K562 (cell line): ENCODE results near the gene HTR4. TPM values are rescaled to one million over a fixed set of nuclear protein-coding genes. Genes with fewer than 3 reads are reported as not detected.

Experiments used
- ATAC-seq: fragments of 200-7000 bp; cut with Tn5 transposase; 3 replicates; pipeline ENCODE4 v1.9.1; 2020; ENCODE audit warnings: moderate library complexity
- BruUV-seq: library from RNA; stranded (reverse); fragments of 400-500 nt; replicated peaks from 2 replicates; lab custom pipeline; 2021; lab: Mats Ljungman, UMichigan
- CTCF ChIA-PET: fragments of 300-600 bp; formaldehyde crosslinking; extraction: SDS; loops from one replicate; lab custom pipeline; 2021; ENCODE audit warnings: low intra/inter-chr PET ratio; lab: Yijun Ruan, JAX
- POLR2A ChIA-PET: fragments of 300-600, 350-650 bp; sonication (Branson Sonifier 250); formaldehyde crosslinking; extraction: SDS; loops from one replicate; lab custom pipeline; 2021; ENCODE audit warnings: antibody characterized with exemption, inconsistent platforms; lab: Yijun Ruan, JAX
- DNase-seq, 4 experiments: peaks; one replicate each; pipeline versions ENCODE4 v3.0.0 to v3.0.0-alpha.2; 2011 to 2018; ENCODE audit warnings: low spot score in 3 of 4, mixed read lengths in 3 of 4; ENCODE audit errors: extremely low read depth in 1 of 4
- FAIRE-seq: peaks from 2 replicates; lab custom pipeline; 2011; peaks lifted over from hg19 to GRCh38; lab: Jason Lieb, UNC
- H2AFZ ChIP-seq: 2 replicates; pipeline ENCODE4 v1.6.0; 2011; ENCODE audit warnings: low read depth, low read length, control low read depth, inconsistent platforms
- H3K27ac ChIP-seq: fragments of 200-600 bp; 3 replicates; pipeline ENCODE4 v1.8.0; 2011; ENCODE audit warnings: low read depth, mild to moderate bottlenecking, control low read depth, inconsistent platforms, low read length, moderate library complexity, mixed read lengths; ENCODE audit errors: extremely low read depth
- H3K27me3 ChIP-seq, 2 experiments: fragments of 300-600 bp in 1 of 2; 2 replicates in 1 of 2; 3 replicates in 1 of 2; pipeline versions ENCODE4 v1.6.0 to v1.8.0; 2011; ENCODE audit warnings: inconsistent platforms in 2 of 2, low read length in 2 of 2, mild to moderate bottlenecking in 1 of 2, mixed read lengths in 1 of 2, moderate library complexity in 1 of 2; ENCODE audit not compliant: control insufficient read depth in 2 of 2, insufficient read depth in 2 of 2
- H3K36me3 ChIP-seq: fragments of 300-600 bp; 3 replicates; pipeline ENCODE4 v1.8.0; 2011; ENCODE audit warnings: mild to moderate bottlenecking, low read length, inconsistent platforms; ENCODE audit not compliant: control insufficient read depth, insufficient read depth
- H3K4me1 ChIP-seq, 2 experiments: fragments of 200-600 bp in 1 of 2; replicated peaks in 1 of 2; 2 replicates in 1 of 2; 3 replicates in 1 of 2; pipeline versions ENCODE4 v1.5.1 to v1.8.0; 2011; ENCODE audit warnings: inconsistent platforms in 2 of 2, low read length in 2 of 2, mild to moderate bottlenecking in 1 of 2, mixed read lengths in 1 of 2, moderate library complexity in 1 of 2; ENCODE audit not compliant: control insufficient read depth in 2 of 2, insufficient read depth in 2 of 2
- H3K4me2 ChIP-seq: 2 replicates; pipeline ENCODE4 v1.6.1; 2011; ENCODE audit warnings: low read length, control low read depth, inconsistent platforms, mixed read lengths; ENCODE audit not compliant: insufficient read depth
- H3K4me3 ChIP-seq: fragments of 200-600 bp; sonication (generic), shearing (Covaris generic); 2 replicates; pipeline ENCODE4 v1.5.1; 2016; ENCODE audit warnings: control low read depth, inconsistent platforms
- H3K79me2 ChIP-seq: fragments of 200-600 bp; 3 replicates; pipeline ENCODE4 v1.8.0; 2011; ENCODE audit warnings: low read length, inconsistent platforms; ENCODE audit not compliant: control insufficient read depth, insufficient read depth
- H3K9ac ChIP-seq, 2 experiments: 2 replicates each; pipeline versions ENCODE4 v1.6.0 to v1.6.1; 2011; ENCODE audit warnings: low read depth in 2 of 2, low read length in 2 of 2, control low read depth in 1 of 2, inconsistent platforms in 1 of 2, mild to moderate bottlenecking in 1 of 2, mixed read lengths in 1 of 2; ENCODE audit not compliant: insufficient read depth in 1 of 2
- H3K9me1 ChIP-seq: one replicate; pipeline ENCODE4 v1.6.0; 2011; ENCODE audit warnings: inconsistent platforms, mild to moderate bottlenecking, low read length, moderate library complexity; ENCODE audit not compliant: control insufficient read depth, insufficient read depth
- H3K9me3 ChIP-seq: replicated peaks from 2 replicates; pipeline ENCODE4 v1.5.1; 2011; ENCODE audit warnings: low read depth, low read length, inconsistent platforms; ENCODE audit not compliant: control insufficient read depth, insufficient read depth
- H4K20me1 ChIP-seq: replicated peaks from 2 replicates; pipeline ENCODE4 v1.6.1; 2011; ENCODE audit warnings: low read length, inconsistent platforms, mixed read lengths; ENCODE audit not compliant: control insufficient read depth, insufficient read depth
- CREB5 ChIP-seq: fragments of 250-450 bp; sonication (Bioruptor Pico); IDR thresholded peaks from 2 replicates; pipeline ENCODE4 v1.5.0; 2020; ENCODE audit warnings: mild to moderate bottlenecking
- EHMT2 ChIP-seq: fragments of 450-650 bp; IDR thresholded peaks from 2 replicates; pipeline ENCODE4 v1.6.1; 2018; ENCODE audit warnings: antibody characterized with exemption
- ELF4 ChIP-seq: fragments of 450-650 bp; formaldehyde crosslinking; IDR thresholded peaks from 2 replicates; pipeline ENCODE4 v1.4.0; 2022; ENCODE audit warnings: missing genetic modification characterization
- EP400 ChIP-seq: fragments of 450-650 bp; IDR thresholded peaks from 2 replicates; pipeline ENCODE4 v1.6.1; 2017; ENCODE audit warnings: antibody characterized with exemption, mild to moderate bottlenecking, moderate library complexity
- GATAD2B ChIP-seq: fragments of 450-650 bp; IDR thresholded peaks from 2 replicates; pipeline ENCODE4 v1.6.1; 2017; ENCODE audit warnings: mild to moderate bottlenecking, borderline replicate concordance
- HMGXB4 ChIP-seq: sonication (generic); formaldehyde crosslinking; IDR thresholded peaks from 2 replicates; pipeline ENCODE4 v1.8.1; 2023; ENCODE audit warnings: mild to moderate bottlenecking, missing genetic modification reagents
- MEIS2 ChIP-seq: fragments of 450-650 bp; IDR thresholded peaks from 2 replicates; pipeline ENCODE4 v1.6.1; 2014; ENCODE audit warnings: mild to moderate bottlenecking; ENCODE audit not compliant: partially characterized antibody
- NRF1 ChIP-seq, 2 experiments: fragments of 450-650 bp; IDR thresholded peaks in 1 of 2; conservative IDR thresholded peaks in 1 of 2; 2 replicates each; pipeline ENCODE4 v1.6.1; 2014; ENCODE audit warnings: mild to moderate bottlenecking in 2 of 2
- PBX2 ChIP-seq, 2 experiments: IDR thresholded peaks in 1 of 2; conservative IDR thresholded peaks in 1 of 2; 2 replicates each; pipeline ENCODE4 v1.6.1; 2016; ENCODE audit warnings: low read depth in 2 of 2, mild to moderate bottlenecking in 1 of 2, missing compliant biosample characterization in 1 of 2, missing genetic modification characterization in 1 of 2, moderate library complexity in 1 of 2
- PHF21A ChIP-seq: fragments of 450-650 bp; IDR thresholded peaks from 2 replicates; pipeline ENCODE4 v1.6.1; 2017; ENCODE audit warnings: low read depth, borderline replicate concordance
- TOE1 ChIP-seq, 2 experiments: fragments of 450-650 bp in 1 of 2; sonication (generic) in 1 of 2; formaldehyde crosslinking in 1 of 2; IDR thresholded peaks; 2 replicates each; pipeline versions ENCODE4 v1.7.1 to v1.8.0; 2016 to 2022; ENCODE audit warnings: borderline replicate concordance in 2 of 2, mild to moderate bottlenecking in 2 of 2, antibody characterized with exemption in 1 of 2, inconsistent platforms in 1 of 2, low read depth in 1 of 2, missing genetic modification reagents in 1 of 2, moderate library complexity in 1 of 2
- ZNF134 ChIP-seq: fragments of 250-450 bp; sonication (Bioruptor Pico); conservative IDR thresholded peaks from 2 replicates; pipeline ENCODE4 v1.4.0; 2020
- ZNF175 ChIP-seq: fragments of 200-800 bp; sonication (Bioruptor generic); IDR thresholded peaks from 2 replicates; pipeline ENCODE4 v1.6.1; 2016; ENCODE audit warnings: low read depth, mild to moderate bottlenecking, missing genetic modification characterization, missing compliant biosample characterization
- ZNF76 ChIP-seq: fragments of 250-450 bp; sonication (Bioruptor Pico); IDR thresholded peaks from 2 replicates; pipeline ENCODE4 v1.4.0; 2020; ENCODE audit warnings: mild to moderate bottlenecking, moderate library complexity, borderline replicate concordance
- WGBS: fragments of 100-300 bp; shearing (Covaris generic); methylation state at CpG from one replicate; pipeline ENCODE4 v1.1.6; 2016; ENCODE audit warnings: low coverage, mixed read lengths; ENCODE audit not compliant: insufficient coverage; ENCODE audit errors: missing lambda C conversion rate; 5-methylcytosine and 5-hydroxymethylcytosine counted together
- in situ Hi-C: fragments of 300-500 bp; cut with MboI; formaldehyde crosslinking; loops from 4 replicates; pipeline ENCODE4 v1.15.0; 2018; ENCODE audit warnings: inconsistent platforms, mixed read lengths
- intact Hi-C: fragments of 100-400 bp; cut with micrococcal nuclease; formaldehyde crosslinking; loops from 2 replicates; pipeline ENCODE4 v1.14.2; 2022
- polyA plus RNA-seq, 8 experiments: library from polyadenylated mRNA; depleted of rRNA in 4 of 8; stranded (reverse) in 5 of 8; unstranded in 3 of 8; fragments of >200 nt; fragmentation: Nextera tagmentation in 2 of 8; fragmentation: Illumina TruSeq in 1 of 8; extraction: Ambion mirVana in 2 of 8; extraction: Trizol in 1 of 8; gene quantifications; 2 replicates each; pipeline versions ENCODE4 v1.2.1 to v1.2.3, GENCODE V29; 2011 to 2014; ENCODE audit warnings: inconsistent platforms in 1 of 8, missing spikeins in 1 of 8
- total RNA-seq, 7 experiments: library from RNA; depleted of rRNA in 6 of 7; stranded (reverse); fragments of >200 nt in 6 of 7; fragmentation: Illumina TruSeq in 2 of 7; extraction: Trizol in 2 of 7; gene quantifications; 2 replicates each; pipeline versions ENCODE4 v1.2.1 to v1.2.3, GENCODE V29; 2011 to 2021; ENCODE audit warnings: low replicate concordance in 1 of 7

HTR4 gene
- total and polyA plus RNA-seq, 9 of the 15 experiments (the other 6 are each of a cell fraction or from before 2014, with no cell fraction given): 0.13 TPM; not detected in 8

- peak overlapping the region; percentile 99 for H2AFZ ChIP-seq
- POLR2A ChIA-PET: no interaction called here
- H3K79me2 ChIP-seq: no peaks in the 10 kb centered on the region
- no peaks in the 10 kb centered on the region for H3K9me1 ChIP-seq
- H3K27ac ChIP-seq: no peak overlapping the region; the same call in 2 of the 3 replicates
- no peaks in the 10 kb centered on the region for H3K36me3 ChIP-seq
- no TSS peak for BruUV-seq
- H4K20me1 ChIP-seq: no peaks in the 10 kb centered on the region
- H3K27me3 ChIP-seq: no peaks in the 10 kb centered on the region; a peak in 1 of 5 replicates
- H3K4me3 ChIP-seq: peak overlapping the region; percentile 16
- in situ Hi-C loops: no loop called here
- peaks cover 0 to 5% of the 10 kb centered on the region in 2 experiments; a peak in 2 of 5 replicates for H3K4me1 ChIP-seq
- FAIRE-seq: peak; percentile 91
- H3K4me2 ChIP-seq: peak overlapping the region; percentile 86
- 2% methylated on average over 22 of the region's 22 CpGs for WGBS
- peak; percentile 94 for ATAC-seq
- CTCF ChIA-PET: interaction anchor here (0.6 to 1.7 kb wide), 2 partner anchors 22 to 248 kb away, joined by 3 to 4 read pairs; no protein-coding TSS in a partner anchor
- peak; percentile 69 to 85 (median 75) for DNase-seq
- no peaks in the 10 kb centered on the region for H3K9me3 ChIP-seq
- peak overlapping the region; percentile 24 to 67; a peak in 2 of 4 replicates for H3K9ac ChIP-seq
- intact Hi-C loops: loop anchor here (1.0 to 2.0 kb wide), 2 partner anchors 38 to 204 kb away; no protein-coding TSS in a partner anchor
- no peak; the same call in 1 of the 2 replicates for TF ChIP-seq HMGXB4 (CRISPR knock-in tag)
- peak; percentile 1 for TF ChIP-seq MEIS2
- TF ChIP-seq GATAD2B: no peak
- no peak for TF ChIP-seq TOE1 (IDR thresholded peaks at IDR 0.05; ENCODE audit: borderline replicate concordance)
- TF ChIP-seq TOE1 (CRISPR knock-in tag; IDR thresholded peaks at IDR 0.05; ENCODE audit: borderline replicate concordance, low read depth): no peak
- TF ChIP-seq PBX2 (CRISPR knock-in tag; IDR thresholded peaks at IDR 0.05; ENCODE audit: low read depth): no peak
- no peak for TF ChIP-seq PBX2 (tag; conservative IDR thresholded peaks at IDR 0.05; ENCODE audit: low read depth)
- TF ChIP-seq CREB5: no peak
- no peak for TF ChIP-seq ELF4 (CRISPR knock-in tag)
- peak; percentile 78; the same call in 1 of the 2 replicates for TF ChIP-seq EHMT2
- TF ChIP-seq EP400: no peak
- TF ChIP-seq ZNF175 (CRISPR knock-in tag): no peak
- peak; percentile 28 to 48; a peak in 3 of 4 replicates for TF ChIP-seq NRF1 (conservative IDR thresholded peaks at IDR 0.05 in 1 of 2, IDR thresholded peaks at IDR 0.05 in 1 of 2)
- 0 out of 2 replicates have a peak, but pooled peaks have one; percentile 31 for TF ChIP-seq PHF21A
- no peak for TF ChIP-seq ZNF134 (CRISPR knock-in tag)
- no peak for TF ChIP-seq ZNF76
Measured at GRCh38 chr5:148482697-148483462, 171.4 kb downstream of the HTR4 start.
